ENCODE measurements around the gene SOCS7.
A peak's percentile ranks its signal among the peaks of the same experiment; 100 is the strongest.

Gene SOCS7

GRCh38 chr17:38338535-38338934 is 13.1 kb upstream of the SOCS7 start:
- DNase-seq = no peak

GRCh38 chr17:38339891-38340290 is 11.8 kb upstream of the SOCS7 start:
- DNase-seq = no peak

- DNase-seq = no peak
Observed at GRCh38 chr17:38341035-38341721, 10.5 kb upstream of the SOCS7 start.

GRCh38 chr17:38342886-38343607 is 8.6 kb upstream of the SOCS7 start:
- DNase-seq = no peak

- DNase-seq = no peak
Observed at GRCh38 chr17:38343608-38344419, 7.8 kb upstream of the SOCS7 start, which contains the start of gene GPR179. TSS of gene GPR179 (minus strand) at chr17:38343956. CDS start at chr17:38343789, 167 bp downstream.

- no peak for DNase-seq
Observed at GRCh38 chr17:38344420-38344745, 7.3 kb upstream of the SOCS7 start.

- no peak for DNase-seq
Observed at GRCh38 chr17:38345743-38346142, 5.9 kb upstream of the SOCS7 start.

GRCh38 chr17:38349097-38349730 is 2.4 kb upstream of the SOCS7 start:
- DNase-seq = peak; percentile 74

GRCh38 chr17:38350035-38350434 is 1.6 kb upstream of the SOCS7 start:
- no peak for DNase-seq

- DNase-seq = no peak
Observed at GRCh38 chr17:38352245-38353085, 821 bp downstream of the SOCS7 start.

GRCh38 chr17:38353086-38353604 is 1.5 kb downstream of the SOCS7 start:
- DNase-seq = no peak

- DNase-seq = no peak
Observed at GRCh38 chr17:38353668-38354067, 2.0 kb downstream of the SOCS7 start.

- DNase-seq = no peak
Observed at GRCh38 chr17:38354466-38354865, 2.8 kb downstream of the SOCS7 start.

GRCh38 chr17:38355251-38355650 is 3.6 kb downstream of the SOCS7 start:
- no peak for DNase-seq

GRCh38 chr17:38357486-38358123 is 6.0 kb downstream of the SOCS7 start:
- no peak for DNase-seq

- no peak for DNase-seq
Observed at GRCh38 chr17:38358586-38359513, 7.2 kb downstream of the SOCS7 start.

GRCh38 chr17:38361694-38362465 is 10.2 kb downstream of the SOCS7 start:
- DNase-seq = no peak

GRCh38 chr17:38363016-38363415 is 11.4 kb downstream of the SOCS7 start:
- no peak for DNase-seq

- no peak for DNase-seq
Observed at GRCh38 chr17:38364741-38365140, 13.1 kb downstream of the SOCS7 start.
